Endothelial cell of umbilical vein (primary cell): ENCODE results near the gene PTPRT. TPM values are rescaled to one million over a fixed set of nuclear protein-coding genes. Genes with fewer than 3 reads are reported as not detected.

ENCODE experiments used
- BruUV-seq: library from RNA; stranded (reverse); fragments of 400-500 nt; replicated peaks from 2 replicates; lab custom pipeline; 2021; lab: Mats Ljungman, UMichigan
- CTCF ChIA-PET: fragments of 300-600, 350-600 bp; sonication (Branson Sonifier 250); formaldehyde crosslinking; loops from one replicate; lab custom pipeline; 2021; ENCODE audit warnings: antibody characterized with exemption, inconsistent platforms; lab: Charles Lee
- POLR2A ChIA-PET: fragments of 300-600, 350-600 bp; sonication (Branson Sonifier 250); formaldehyde crosslinking; loops from one replicate; lab custom pipeline; 2021; ENCODE audit warnings: antibody characterized with exemption, inconsistent platforms; lab: Charles Lee
- DNase-seq: peaks from one replicate; pipeline ENCODE4 v3.0.0-alpha.2; 2011; ENCODE audit warnings: low read depth, low spot score
- FAIRE-seq: peaks from 2 replicates; lab custom pipeline; 2011; peaks lifted over from hg19 to GRCh38; lab: Jason Lieb, UNC
- H2AFZ ChIP-seq: 2 replicates; pipeline ENCODE4 v1.6.0; 2012; ENCODE audit warnings: low read depth, low read length, control low read depth, inconsistent platforms
- H3K27ac ChIP-seq: 2 replicates; pipeline ENCODE4 v1.5.1; 2011; ENCODE audit warnings: low read depth, mild to moderate bottlenecking, control low read depth, low read length, moderate library complexity; ENCODE audit not compliant: insufficient read depth
- H3K27me3 ChIP-seq, 2 experiments: 2 replicates each; pipeline versions ENCODE4 v1.6.0 to v1.6.1; 2011; ENCODE audit warnings: low read length in 2 of 2, mixed read lengths in 1 of 2; ENCODE audit not compliant: control insufficient read depth in 2 of 2, insufficient read depth in 2 of 2
- H3K36me3 ChIP-seq, 2 experiments: 2 replicates in 1 of 2; 3 replicates in 1 of 2; pipeline ENCODE4 v1.5.1; 2011; ENCODE audit warnings: low read length in 2 of 2, mild to moderate bottlenecking in 1 of 2, moderate library complexity in 1 of 2; ENCODE audit not compliant: control insufficient read depth in 2 of 2, insufficient read depth in 2 of 2; ENCODE audit errors: extremely low read depth in 1 of 2
- H3K4me1 ChIP-seq: 3 replicates; pipeline ENCODE4 v1.5.1; 2011; ENCODE audit warnings: mild to moderate bottlenecking, low read length; ENCODE audit not compliant: control insufficient read depth, insufficient read depth; ENCODE audit errors: extremely low read depth
- H3K4me2 ChIP-seq: 2 replicates; pipeline ENCODE4 v1.6.1; 2011; ENCODE audit warnings: low read length, control low read depth, mixed read lengths; ENCODE audit not compliant: insufficient read depth
- H3K4me3 ChIP-seq, 3 experiments: fragments of 200-600 bp in 1 of 3; sonication (generic), shearing (Covaris generic) in 1 of 3; replicated peaks in 1 of 3; 2 replicates each; pipeline ENCODE4 v1.5.1; 2011 to 2016; ENCODE audit warnings: control low read depth in 3 of 3, low read length in 3 of 3, mild to moderate bottlenecking in 2 of 3, inconsistent platforms in 1 of 3, low read depth in 1 of 3, moderate library complexity in 1 of 3; ENCODE audit not compliant: insufficient read depth in 1 of 3
- H3K79me2 ChIP-seq: 2 replicates; pipeline ENCODE4 v1.6.0; 2012; ENCODE audit warnings: low read length, inconsistent platforms; ENCODE audit not compliant: control insufficient read depth, insufficient read depth
- H3K9ac ChIP-seq: replicated peaks from 2 replicates; pipeline ENCODE3; 2011; ENCODE audit warnings: low read length, control low read depth; ENCODE audit not compliant: insufficient read depth; ENCODE audit errors: extremely low read depth
- H3K9me1 ChIP-seq: replicated peaks from 3 replicates; pipeline ENCODE4 v1.6.0; 2011; ENCODE audit warnings: mild to moderate bottlenecking, low read length; ENCODE audit not compliant: control insufficient read depth, insufficient read depth; ENCODE audit errors: extremely low read depth
- H3K9me3 ChIP-seq: replicated peaks from 2 replicates; pipeline ENCODE4 v1.5.1; 2012; ENCODE audit warnings: low read length, inconsistent platforms; ENCODE audit not compliant: control insufficient read depth, insufficient read depth
- H4K20me1 ChIP-seq: replicated peaks from 2 replicates; pipeline ENCODE3; 2011; ENCODE audit warnings: mild to moderate bottlenecking, low read length; ENCODE audit not compliant: control insufficient read depth, insufficient read depth; ENCODE audit errors: extremely low read depth
- CTCF ChIP-seq, 2 donors: IDR thresholded peaks; 1 replicate in 1 of 2; 2 replicates in 1 of 2; pipeline ENCODE4 v1.5.1; 2011; ENCODE audit warnings: low read length in 2 of 2, mild to moderate bottlenecking in 2 of 2, moderate library complexity in 2 of 2, control low read depth in 1 of 2, inconsistent platforms in 1 of 2, low read depth in 1 of 2; ENCODE audit not compliant: insufficient read depth in 1 of 2; ENCODE audit errors: extremely low read depth in 1 of 2
- EZH2 ChIP-seq: IDR thresholded peaks from 2 replicates; pipeline ENCODE4 v1.6.1; 2012; ENCODE audit warnings: borderline replicate concordance, low read depth, mild to moderate bottlenecking, moderate library complexity, low read length, inconsistent platforms; ENCODE audit not compliant: severe bottlenecking
- FOS ChIP-seq: IDR thresholded peaks from 2 replicates; pipeline ENCODE4 v1.6.1; 2011; ENCODE audit warnings: mild to moderate bottlenecking, low read length, moderate library complexity, borderline replicate concordance; ENCODE audit not compliant: insufficient read depth
- GATA2 ChIP-seq: IDR thresholded peaks from 2 replicates; pipeline ENCODE4 v1.7.0; 2011; ENCODE audit warnings: low read depth, mild to moderate bottlenecking, moderate library complexity, mixed read lengths, low read length; ENCODE audit not compliant: insufficient read length, insufficient read depth
- JUN ChIP-seq: IDR thresholded peaks from 2 replicates; pipeline ENCODE4 v1.6.1; 2011; ENCODE audit warnings: borderline replicate concordance, low read depth; ENCODE audit not compliant: insufficient read length, insufficient read depth
- MAX ChIP-seq: IDR thresholded peaks from 2 replicates; pipeline ENCODE4 v1.6.1; 2011; ENCODE audit not compliant: insufficient read depth, insufficient read length
- MYC ChIP-seq: IDR thresholded peaks from one replicate; pipeline ENCODE4 v1.6.1; 2011; ENCODE audit warnings: mild to moderate bottlenecking, low read depth, low read length
- POLR2A ChIP-seq: IDR thresholded peaks from 2 replicates; pipeline ENCODE4 v1.6.1; 2012; ENCODE audit warnings: low read depth, mild to moderate bottlenecking, control low read depth, low read length
- POLR2AphosphoS5 ChIP-seq: IDR thresholded peaks from 2 replicates; pipeline ENCODE4 v1.6.1; 2012; ENCODE audit warnings: low read depth, mild to moderate bottlenecking, control low read depth, low read length, moderate library complexity; ENCODE audit not compliant: insufficient read depth
- dilution Hi-C: fragments of 300-500 bp; cut with MboI; formaldehyde crosslinking; loops from one replicate; pipeline ENCODE4 v1.15.0; 2019; ENCODE audit warnings: low sequenced_read_pairs; ENCODE audit not compliant: extremely low pct_ligation_motif_present
- intact Hi-C: fragments of 100-400 bp; cut with micrococcal nuclease; formaldehyde crosslinking; loops from one replicate; pipeline ENCODE4 v1.10.0; 2022
- polyA plus RNA-seq, 4 experiments: library from polyadenylated mRNA; depleted of rRNA in 3 of 4; stranded (reverse) in 3 of 4; unstranded in 1 of 4; fragments of >200 nt; gene quantifications; 2 replicates each; pipeline versions ENCODE4 v1.2.1 to v1.2.3, GENCODE V29; 2011 to 2012; ENCODE audit warnings: missing spikeins in 1 of 4
- total RNA-seq: library from RNA; stranded (reverse); gene quantifications from 2 replicates; pipeline ENCODE4 v1.2.3, GENCODE V29; 2021

The PTPRT gene
- total and polyA plus RNA-seq, 2 donors (not counting 3 experiments of a cell fraction or from before 2014, with no cell fraction given): not detected

GRCh38 chr20:42641886-42642285, 547.8 kb downstream of the PTPRT start:
- Histone ChIP-seq H3K36me3 (no peaks in the 10 kb centered on the region), H3K27me3 (no peaks in the 10 kb centered on the region), H2AFZ (no peak overlapping the region), H3K9ac (no peak overlapping the region), H3K9me1 (no peaks in the 10 kb centered on the region), H3K4me1 (no peaks in the 10 kb centered on the region), H3K79me2 (no peaks in the 10 kb centered on the region), H3K4me3 (no peak overlapping the region), H3K9me3 (peaks cover 4% of the 10 kb centered on the region), H3K27ac (no peak overlapping the region), H3K4me2 (no peak overlapping the region), H4K20me1 (no peaks in the 10 kb centered on the region)
- ChIA-PET POLR2A (no interaction called here), CTCF (no interaction called here)
- dilution Hi-C loops: no loop called here
- TF ChIP-seq MYC: no peak
- TF ChIP-seq POLR2AphosphoS5: no peak
- no peak for TF ChIP-seq JUN
- no peak for TF ChIP-seq GATA2
- intact Hi-C loops: no loop called here
- no peak for DNase-seq
- FAIRE-seq: no peak
- no TSS peak for BruUV-seq

- Histone ChIP-seq H3K36me3 (no peaks in the 10 kb centered on the region), H3K4me2 (no peak overlapping the region), H3K4me1 (no peaks in the 10 kb centered on the region), H3K27ac (no peak overlapping the region), H3K79me2 (no peaks in the 10 kb centered on the region), H3K9me3 (peaks cover 6% of the 10 kb centered on the region), H3K9me1 (no peaks in the 10 kb centered on the region), H3K4me3 (no peak overlapping the region), H4K20me1 (no peaks in the 10 kb centered on the region), H2AFZ (no peak overlapping the region), H3K27me3 (no peaks in the 10 kb centered on the region), H3K9ac (no peak overlapping the region)
- DNase-seq: no peak
- FAIRE-seq: no peak
- dilution Hi-C loops: no loop called here
- BruUV-seq: no TSS peak
- no peak for TF ChIP-seq MAX
- TF ChIP-seq CTCF (IDR thresholded peaks at IDR 0.05; ENCODE audit: extremely low read depth in 1 of 2, insufficient read depth in 1 of 2, low read depth in 1 of 2, low read length in 2 of 2): no peak
- no peak for TF ChIP-seq POLR2AphosphoS5
- TF ChIP-seq JUN: no peak
- no peak for TF ChIP-seq FOS
- TF ChIP-seq GATA2: no peak
- no peak for TF ChIP-seq EZH2
- TF ChIP-seq MYC: no peak
- TF ChIP-seq POLR2A: no peak
- POLR2A ChIA-PET: no interaction called here
- intact Hi-C loops: no loop called here
- CTCF ChIA-PET: no interaction called here
Measured at GRCh38 chr20:42639140-42639539, 550.6 kb downstream of the PTPRT start.
